Cardiac muscle cell (in vitro differentiated cells and primary cell): ENCODE data around the gene ACTL10. TPM values are rescaled to one million over a fixed set of nuclear protein-coding genes. Genes with fewer than 3 reads are reported as not detected.
"Not testable (repeated sequence)": the region's sequence is repeated elsewhere in the genome, so short reads cannot be mapped to it uniquely, and the experiment has no call there.

Experiments used
- DNase-seq, 2 donors: peaks; one replicate each; pipeline versions ENCODE4 v3.0.0 to v3.0.0-alpha.2; 2010 to 2017; ENCODE audit warnings: low read depth in 1 of 2, low spot score in 1 of 2
- H3K27ac ChIP-seq: fragments of 200-600 bp; sonication (generic); 2 replicates; pipeline ENCODE4 v1.5.1; 2016
- H3K27me3 ChIP-seq: fragments of 200-600 bp; sonication (generic); 2 replicates; pipeline ENCODE4 v1.6.0; 2016; ENCODE audit warnings: control low read depth
- H3K36me3 ChIP-seq: fragments of 200-600 bp; sonication (generic); 2 replicates; pipeline ENCODE4 v1.5.1; 2016; ENCODE audit warnings: control low read depth
- H3K4me1 ChIP-seq: fragments of 200-600 bp; sonication (generic); 2 replicates; pipeline ENCODE4 v1.8.1; 2017; ENCODE audit warnings: low read depth, mild to moderate bottlenecking, mixed run types
- H3K4me3 ChIP-seq: fragments of 200-600 bp; sonication (generic); 2 replicates; pipeline ENCODE4 v1.5.1; 2016; ENCODE audit warnings: mild to moderate bottlenecking
- H3K9me3 ChIP-seq: fragments of 200-600 bp; sonication (generic); 2 replicates; pipeline ENCODE4 v1.5.1; 2017; ENCODE audit warnings: low read depth, mild to moderate bottlenecking, control low read depth
- CTCF ChIP-seq: IDR thresholded peaks from 2 replicates; pipeline ENCODE4 v1.5.1; 2012; ENCODE audit warnings: low read depth, mild to moderate bottlenecking, low read length
- polyA plus RNA-seq: library from polyadenylated mRNA; unstranded; fragments of >200 nt; fragmentation: Nextera tagmentation; extraction: Ambion mirVana; gene quantifications from 2 replicates; pipeline ENCODE4 v1.2.1, GENCODE V29; 2016
- total RNA-seq: library from RNA; depleted of rRNA; stranded (reverse); fragments of >200 nt; gene quantifications from 2 replicates; pipeline ENCODE4 v1.2.3, GENCODE V29; 2016

ACTL10 gene
- total and polyA plus RNA-seq, 2 experiments from 2014 or later, result 1.3 to 1.5 TPM

GRCh38 chr20:33627577-33628216, 39.0 kb upstream of the ACTL10 start:
- H3K9me3 ChIP-seq, result no peaks in the 10 kb centered on the region
- no peak for TF ChIP-seq CTCF
- peaks cover 70% of the 10 kb centered on the region for H3K36me3 ChIP-seq
- H3K27me3 ChIP-seq, result no peaks in the 10 kb centered on the region
- no peak for DNase-seq
- H3K4me1 ChIP-seq, result no peaks in the 10 kb centered on the region
- no peak overlapping the region for H3K4me3 ChIP-seq
- no peak overlapping the region for H3K27ac ChIP-seq

DNA sequence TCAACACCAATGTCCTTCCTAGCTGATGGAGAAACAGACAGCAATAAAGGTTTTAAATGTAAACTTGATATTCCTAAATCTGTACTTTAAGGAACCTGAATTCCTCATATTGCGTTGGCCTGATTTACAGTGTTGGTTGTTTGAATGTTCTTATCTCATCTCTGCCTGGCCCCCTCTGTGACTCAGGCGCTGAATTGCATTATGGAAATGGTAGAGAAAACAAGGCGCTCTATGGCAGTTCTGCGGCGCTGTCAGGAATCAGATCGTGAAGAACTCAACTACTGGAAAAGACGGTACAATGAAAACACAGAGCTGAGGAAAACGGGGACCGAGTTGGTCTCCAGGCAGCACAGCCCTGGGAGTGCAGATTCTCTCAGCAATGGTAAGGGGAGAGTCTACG, 37.2 kb upstream of the ACTL10 start:
- Histone ChIP-seq H3K27me3 (no peaks in the 10 kb centered on the region), H3K4me3 (no peak overlapping the region), H3K27ac (peak overlapping the region; percentile 51), H3K36me3 (peaks cover 66% of the 10 kb centered on the region), H3K4me1 (no peaks in the 10 kb centered on the region), H3K9me3 (no peaks in the 10 kb centered on the region)
- no peak for TF ChIP-seq CTCF
- no peak for DNase-seq

- Histone ChIP-seq H3K4me3 (no peak overlapping the region), H3K9me3 (no peaks in the 10 kb centered on the region), H3K36me3 (peaks cover 62% of the 10 kb centered on the region), H3K27me3 (no peaks in the 10 kb centered on the region), H3K4me1 (no peaks in the 10 kb centered on the region), H3K27ac (peak overlapping the region; percentile 51)
- no peak for TF ChIP-seq CTCF
- DNase-seq, result no peak
These were observed 36.8 kb upstream of the ACTL10 start for GRCh38 chr20:33629979-33630378.

DNA sequence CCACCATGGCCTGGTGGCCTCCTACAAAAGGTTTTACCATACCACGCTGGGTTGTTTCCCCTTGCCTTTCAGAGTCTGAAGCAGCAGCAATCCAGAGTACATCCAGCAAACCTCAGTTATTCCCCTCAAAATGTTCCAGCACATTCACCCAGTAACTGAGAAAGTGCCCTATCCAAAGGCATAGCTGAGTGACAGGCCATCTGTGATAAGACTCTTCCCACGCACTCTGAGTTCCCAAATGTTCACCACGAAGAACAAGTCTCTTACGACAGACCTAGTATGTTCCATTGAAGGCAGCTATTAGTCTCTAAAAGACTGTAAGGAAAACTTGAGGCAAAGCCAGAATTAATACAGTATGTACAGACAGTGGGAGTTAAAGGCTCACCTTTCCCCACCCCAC, 36.2 kb upstream of the ACTL10 start:
- no peak for TF ChIP-seq CTCF
- Histone ChIP-seq H3K4me3 (no peak overlapping the region), H3K27ac (peak overlapping the region; percentile 51), H3K27me3 (no peaks in the 10 kb centered on the region), H3K4me1 (peaks cover 3% of the 10 kb centered on the region), H3K9me3 (no peaks in the 10 kb centered on the region), H3K36me3 (peaks cover 56% of the 10 kb centered on the region)
- DNase-seq, result peak in 1 of 2 donors; percentile 87

DNA sequence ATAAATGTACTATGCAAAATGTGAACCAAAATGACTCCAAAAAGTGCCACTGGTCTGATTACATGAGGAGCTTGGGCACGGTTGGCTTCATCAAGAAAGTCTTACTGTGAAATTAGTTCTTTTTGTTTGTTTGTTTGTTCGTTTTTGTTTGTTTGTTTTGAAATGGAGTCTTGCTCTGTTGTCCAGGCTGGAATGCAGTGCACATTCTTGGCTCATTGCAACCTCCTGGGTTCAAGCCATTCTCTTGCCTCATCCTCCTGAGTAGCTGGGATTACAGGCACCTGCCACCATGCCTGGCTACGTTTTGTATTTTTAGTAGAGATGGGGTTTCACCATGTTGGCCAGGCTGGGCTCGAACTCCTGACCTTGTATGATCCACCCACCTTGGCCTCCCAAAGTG, 34.8 kb upstream of the ACTL10 start:
- DNase-seq, H3K27ac ChIP-seq, H3K27me3 ChIP-seq, H3K4me3 ChIP-seq, H3K9me3 ChIP-seq: not testable (repeated sequence)
- peaks cover 48% of the 10 kb centered on the region for H3K36me3 ChIP-seq
- peaks cover 13% of the 10 kb centered on the region for H3K4me1 ChIP-seq

GRCh38 chr20:33635341-33635740, 31.4 kb upstream of the ACTL10 start:
- DNase-seq, result no peak
- H3K9me3 ChIP-seq, result no peaks in the 10 kb centered on the region
- peaks cover 13% of the 10 kb centered on the region for H3K4me1 ChIP-seq
- H3K27ac ChIP-seq, result peak overlapping the region; percentile 16
- H3K36me3 ChIP-seq, result peaks cover 42% of the 10 kb centered on the region
- no peak overlapping the region for H3K4me3 ChIP-seq
- H3K27me3 ChIP-seq, result no peaks in the 10 kb centered on the region
- no peak for TF ChIP-seq CTCF
